Lower leg skin (tissue), 3 donors: ENCODE measurements around the gene MEGF6.

ENCODE experiments used
- POLR2A ChIP-seq, 2 donors: fragments of 450-650 bp; IDR thresholded peaks; one replicate each; pipeline ENCODE4 v1.6.1; 2016 to 2017; ENCODE audit warnings: antibody characterized with exemption in 2 of 2, mild to moderate bottlenecking in 1 of 2, moderate library complexity in 1 of 2
- TF ChIP-seq, protein P1 (sequence below), 3 donors: fragments of 450-650 bp; IDR thresholded peaks; one replicate each; pipeline ENCODE4 v1.5.1; 2016; ENCODE audit warnings: antibody characterized with exemption in 3 of 3, mild to moderate bottlenecking in 3 of 3, moderate library complexity in 2 of 3

DNA sequence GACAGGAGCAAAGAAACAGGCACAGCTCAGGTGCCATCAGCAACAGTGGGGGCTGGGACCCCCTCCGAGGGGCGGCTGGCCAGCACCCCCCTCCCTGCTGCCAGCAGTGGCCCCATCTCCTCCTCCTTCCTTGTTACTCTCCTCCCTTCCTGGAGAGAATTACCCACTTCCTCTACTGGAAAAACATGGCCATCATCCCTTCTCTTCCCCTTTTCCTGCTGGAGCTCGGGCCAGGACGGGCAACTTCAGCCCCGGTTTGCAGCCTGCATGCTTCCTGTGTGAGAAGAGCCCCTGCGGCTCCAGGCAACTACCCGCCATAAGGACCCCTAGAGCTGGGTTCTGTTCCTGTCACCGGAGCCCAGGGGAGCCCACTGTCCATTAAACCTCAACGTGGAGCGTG lies 17.6 kb downstream of the MEGF6 start:
- TF ChIP-seq, protein P1, sequence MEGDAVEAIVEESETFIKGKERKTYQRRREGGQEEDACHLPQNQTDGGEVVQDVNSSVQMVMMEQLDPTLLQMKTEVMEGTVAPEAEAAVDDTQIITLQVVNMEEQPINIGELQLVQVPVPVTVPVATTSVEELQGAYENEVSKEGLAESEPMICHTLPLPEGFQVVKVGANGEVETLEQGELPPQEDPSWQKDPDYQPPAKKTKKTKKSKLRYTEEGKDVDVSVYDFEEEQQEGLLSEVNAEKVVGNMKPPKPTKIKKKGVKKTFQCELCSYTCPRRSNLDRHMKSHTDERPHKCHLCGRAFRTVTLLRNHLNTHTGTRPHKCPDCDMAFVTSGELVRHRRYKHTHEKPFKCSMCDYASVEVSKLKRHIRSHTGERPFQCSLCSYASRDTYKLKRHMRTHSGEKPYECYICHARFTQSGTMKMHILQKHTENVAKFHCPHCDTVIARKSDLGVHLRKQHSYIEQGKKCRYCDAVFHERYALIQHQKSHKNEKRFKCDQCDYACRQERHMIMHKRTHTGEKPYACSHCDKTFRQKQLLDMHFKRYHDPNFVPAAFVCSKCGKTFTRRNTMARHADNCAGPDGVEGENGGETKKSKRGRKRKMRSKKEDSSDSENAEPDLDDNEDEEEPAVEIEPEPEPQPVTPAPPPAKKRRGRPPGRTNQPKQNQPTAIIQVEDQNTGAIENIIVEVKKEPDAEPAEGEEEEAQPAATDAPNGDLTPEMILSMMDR (IDR thresholded peaks at IDR 0.05) = no peak
- no peak for TF ChIP-seq POLR2A (IDR thresholded peaks at IDR 0.05)
